ENCODE measurements around the gene LAMB4.

The LAMB4 gene

DNA sequence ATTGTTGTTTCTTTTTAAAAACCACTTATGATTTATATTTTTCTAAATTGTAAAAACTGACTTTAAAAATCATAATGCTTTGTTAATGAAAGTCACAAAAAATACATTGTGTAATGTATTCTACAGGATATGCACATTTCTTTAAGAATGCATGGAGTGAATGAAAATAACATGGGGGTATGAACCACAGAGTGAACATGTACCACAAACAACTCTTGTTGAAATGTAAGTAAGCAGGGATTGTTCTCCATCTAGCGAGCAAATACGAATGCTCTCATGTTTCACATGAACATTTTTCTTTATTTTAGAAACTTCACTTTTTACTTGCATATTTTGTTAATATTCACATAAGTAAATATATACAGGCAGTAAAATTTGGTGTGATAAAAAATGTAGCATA lies 35.6 kb upstream of the LAMB4 start:
- DNase-seq (ENCODE audit: low read depth), result no peak
- H3K4me3 ChIP-seq (ENCODE audit: low read length), result no peak overlapping the region
- TF ChIP-seq, protein P1, sequence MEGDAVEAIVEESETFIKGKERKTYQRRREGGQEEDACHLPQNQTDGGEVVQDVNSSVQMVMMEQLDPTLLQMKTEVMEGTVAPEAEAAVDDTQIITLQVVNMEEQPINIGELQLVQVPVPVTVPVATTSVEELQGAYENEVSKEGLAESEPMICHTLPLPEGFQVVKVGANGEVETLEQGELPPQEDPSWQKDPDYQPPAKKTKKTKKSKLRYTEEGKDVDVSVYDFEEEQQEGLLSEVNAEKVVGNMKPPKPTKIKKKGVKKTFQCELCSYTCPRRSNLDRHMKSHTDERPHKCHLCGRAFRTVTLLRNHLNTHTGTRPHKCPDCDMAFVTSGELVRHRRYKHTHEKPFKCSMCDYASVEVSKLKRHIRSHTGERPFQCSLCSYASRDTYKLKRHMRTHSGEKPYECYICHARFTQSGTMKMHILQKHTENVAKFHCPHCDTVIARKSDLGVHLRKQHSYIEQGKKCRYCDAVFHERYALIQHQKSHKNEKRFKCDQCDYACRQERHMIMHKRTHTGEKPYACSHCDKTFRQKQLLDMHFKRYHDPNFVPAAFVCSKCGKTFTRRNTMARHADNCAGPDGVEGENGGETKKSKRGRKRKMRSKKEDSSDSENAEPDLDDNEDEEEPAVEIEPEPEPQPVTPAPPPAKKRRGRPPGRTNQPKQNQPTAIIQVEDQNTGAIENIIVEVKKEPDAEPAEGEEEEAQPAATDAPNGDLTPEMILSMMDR (IDR thresholded peaks at IDR 0.05; ENCODE audit: insufficient read depth, low read depth, low read length, missing control alignments), result no peak

DNA sequence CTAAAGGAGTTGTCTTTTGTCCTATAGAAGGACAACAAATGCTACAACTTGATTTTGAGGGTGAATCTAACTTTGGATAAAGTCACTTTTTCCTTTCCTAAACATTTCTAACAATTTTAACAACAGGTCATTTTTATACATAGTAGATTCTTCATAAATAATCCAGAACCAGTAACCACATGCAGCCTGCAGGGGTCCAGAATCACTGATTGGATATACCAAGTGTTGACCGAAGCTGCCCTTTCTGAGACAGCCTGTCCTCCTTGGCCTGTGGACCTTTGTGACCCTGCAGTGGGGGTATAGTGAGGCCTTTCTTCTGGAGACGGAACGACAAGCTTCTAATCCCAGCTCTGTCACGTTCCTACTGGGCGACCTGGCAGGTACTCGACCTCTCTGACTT lies 34.8 kb upstream of the LAMB4 start:
- no peak for DNase-seq (ENCODE audit: low read depth)
- TF ChIP-seq, protein P1 (IDR thresholded peaks at IDR 0.05; ENCODE audit: insufficient read depth, low read depth, low read length, missing control alignments), result no peak
- H3K4me3 ChIP-seq (ENCODE audit: low read length), result no peak overlapping the region

DNA sequence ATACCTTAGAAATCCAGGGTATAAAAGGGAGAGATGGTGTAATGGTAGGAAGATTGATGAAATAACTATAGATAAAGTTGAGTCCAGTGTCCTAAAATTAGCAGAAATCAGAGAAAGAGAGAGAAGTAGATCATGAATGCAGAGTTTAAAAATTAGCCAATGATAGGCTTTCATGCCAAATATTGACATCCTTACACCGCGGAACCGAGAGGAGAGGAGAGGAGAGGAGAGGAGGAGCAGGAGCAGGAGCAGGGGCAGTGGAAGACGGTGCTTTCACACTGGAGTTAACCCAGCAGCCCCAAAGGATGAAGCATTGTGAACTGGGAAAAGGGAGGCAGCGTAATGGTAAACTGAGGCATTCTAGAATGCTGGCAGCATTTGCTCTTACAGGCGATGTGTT lies 34.2 kb upstream of the LAMB4 start:
- TF ChIP-seq, protein P1 (IDR thresholded peaks at IDR 0.05; ENCODE audit: insufficient read depth, low read depth, low read length, missing control alignments), result no peak
- DNase-seq (ENCODE audit: low read depth), result no peak
- no peak overlapping the region for H3K4me3 ChIP-seq (ENCODE audit: low read length)

DNA sequence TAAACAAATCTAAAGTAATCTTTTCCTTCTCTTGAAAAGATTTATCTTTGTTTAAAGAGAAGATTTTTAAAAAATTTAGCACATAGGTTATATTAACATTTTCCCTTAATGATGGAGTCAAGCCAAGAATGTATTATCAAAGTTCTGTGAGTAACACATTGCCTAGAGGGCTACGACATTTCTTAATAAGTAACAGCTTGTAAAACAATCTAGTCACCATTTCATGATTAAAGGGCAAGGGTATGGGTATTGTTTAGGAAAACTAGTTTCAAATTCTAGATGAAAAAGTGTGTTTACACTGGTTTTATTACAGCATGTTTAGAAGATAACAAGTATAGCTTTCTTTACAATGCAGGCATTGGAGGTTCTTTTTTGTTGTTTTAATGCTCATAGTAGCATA lies 28.6 kb upstream of the LAMB4 start:
- H3K4me3 ChIP-seq (ENCODE audit: low read length), result no peak overlapping the region
- DNase-seq (ENCODE audit: low read depth), result peak; percentile 78
- TF ChIP-seq, protein P1 (IDR thresholded peaks at IDR 0.05; ENCODE audit: insufficient read depth, low read depth, low read length, missing control alignments), result no peak

DNA sequence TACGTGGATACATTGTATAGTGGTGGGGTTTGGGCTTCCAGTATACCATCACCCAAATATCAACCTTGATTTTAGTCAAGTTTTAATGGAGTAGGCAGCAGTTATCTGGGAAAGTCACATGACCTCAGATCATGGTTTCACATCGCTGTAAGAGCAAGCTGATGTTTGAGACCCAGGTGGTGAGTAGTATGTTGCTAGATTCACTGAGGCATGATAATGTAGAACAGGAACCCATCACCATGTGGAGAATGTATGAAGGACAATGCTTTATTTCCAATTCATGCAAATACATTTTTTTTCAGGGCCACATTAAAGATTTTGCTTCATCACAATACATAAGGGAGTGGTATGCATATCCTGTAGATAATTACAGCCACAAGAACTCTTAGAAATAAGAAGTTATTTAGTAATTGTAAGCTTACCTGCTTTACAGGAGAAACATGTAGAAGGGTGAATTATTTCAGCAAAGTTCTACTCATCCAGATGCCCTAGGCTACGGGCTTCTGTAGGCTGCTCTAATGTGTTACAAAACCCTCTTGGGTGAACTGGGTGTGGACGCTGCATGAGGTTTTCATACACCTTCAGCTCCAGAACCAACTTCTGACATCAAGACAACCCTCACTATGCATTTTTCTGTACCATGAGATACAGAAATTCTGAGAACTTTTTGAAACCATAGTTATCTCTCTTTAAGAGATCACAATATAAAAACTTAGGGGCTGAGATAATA lies 27.6 kb upstream of the LAMB4 start:
- no peak overlapping the region for H3K4me3 ChIP-seq (ENCODE audit: low read length)
- peak; percentile 81 for DNase-seq (ENCODE audit: low read depth)
- TF ChIP-seq, protein P1 (IDR thresholded peaks at IDR 0.05; ENCODE audit: insufficient read depth, low read depth, low read length, missing control alignments), result no peak

DNA sequence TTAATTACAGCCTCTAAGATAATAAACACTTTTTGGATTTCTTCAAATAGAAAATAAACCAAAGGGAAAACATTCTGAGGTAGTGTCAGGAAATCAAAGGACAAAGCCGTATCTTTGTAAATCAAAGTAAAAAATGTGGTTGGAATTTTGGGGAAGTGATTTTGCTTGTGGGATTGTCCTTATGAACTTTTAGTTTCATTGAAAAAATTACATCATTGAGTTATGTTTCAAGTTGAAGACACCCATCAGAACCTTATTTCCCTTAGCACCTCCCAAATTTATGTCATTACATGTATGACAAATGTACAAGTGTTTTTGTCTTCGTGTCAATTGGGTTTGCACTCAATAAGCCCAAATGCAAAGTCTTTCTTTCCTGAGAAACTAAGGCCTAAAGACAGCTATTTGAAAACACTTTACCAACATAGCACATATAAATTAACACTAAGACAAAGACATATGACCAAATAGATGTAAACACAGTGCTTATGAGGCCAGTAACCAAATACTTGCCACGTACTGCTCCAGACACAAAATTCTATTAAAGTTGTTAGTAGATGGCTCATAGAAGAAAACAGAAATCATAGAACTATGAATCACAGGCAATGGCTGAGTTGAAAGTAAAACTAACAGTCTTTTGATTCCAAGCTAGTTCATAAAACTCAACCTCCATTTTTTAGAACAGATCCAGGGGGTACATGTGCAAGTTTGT lies 26.9 kb upstream of the LAMB4 start:
- TF ChIP-seq, protein P1 (IDR thresholded peaks at IDR 0.05; ENCODE audit: insufficient read depth, low read depth, low read length, missing control alignments), result no peak
- H3K4me3 ChIP-seq (ENCODE audit: low read length), result no peak overlapping the region
- DNase-seq (ENCODE audit: low read depth), result no peak

Data from epithelial cell of esophagus (primary cell).